H7 (cell line): Measurements from ENCODE around the gene ERBB4. TPM values are rescaled to one million over a fixed set of nuclear protein-coding genes. Genes with fewer than 3 reads are reported as not detected.

Source experiments
- DNase-seq: peaks from one replicate; pipeline ENCODE4 v3.0.0; 2012
- H3K27me3 ChIP-seq: 2 replicates; pipeline ENCODE4 v1.6.0; 2011; ENCODE audit warnings: mild to moderate bottlenecking, low read length; ENCODE audit not compliant: control insufficient read depth, insufficient read depth
- H3K36me3 ChIP-seq: replicated peaks from 2 replicates; pipeline ENCODE4 v1.5.1; 2011; ENCODE audit warnings: low read length; ENCODE audit not compliant: control insufficient read depth, insufficient read depth
- H3K4me3 ChIP-seq: 2 replicates; pipeline ENCODE4 v1.5.1; 2011; ENCODE audit warnings: low read depth, mild to moderate bottlenecking, control low read depth, low read length, moderate library complexity; ENCODE audit not compliant: insufficient read depth
- total RNA-seq: library from RNA; depleted of rRNA; stranded (reverse); fragments of >200 nt; shearing (Covaris generic); gene quantifications from 2 replicates; pipeline ENCODE4 v1.2.3, GENCODE V29; 2014

The ERBB4 gene
- total RNA-seq, 1 experiment from 2014 or later: 5.7 TPM

DNA sequence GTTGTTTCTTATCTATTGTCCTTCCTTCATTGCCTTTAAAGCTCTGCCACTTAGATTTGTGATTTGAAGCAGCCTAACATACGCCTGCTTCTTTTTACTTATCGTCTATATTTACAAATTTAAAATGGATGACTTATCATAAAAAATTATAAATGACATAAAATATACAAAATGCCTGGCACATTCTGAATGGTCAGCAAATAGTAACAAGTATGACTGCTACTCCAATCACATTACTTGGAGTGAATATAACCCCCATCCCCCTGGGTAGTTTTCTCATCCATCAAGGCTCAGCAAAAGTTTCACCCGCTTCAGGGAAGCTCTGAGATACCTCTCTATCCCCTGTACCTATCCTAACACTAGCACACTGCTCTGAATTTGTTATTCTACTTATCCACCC, 708.9 kb downstream of the ERBB4 start:
- Histone ChIP-seq H3K27me3 (no peaks in the 10 kb centered on the region), H3K36me3 (no peaks in the 10 kb centered on the region), H3K4me3 (no peak overlapping the region)
- DNase-seq: no peak

- no peaks in the 10 kb centered on the region for H3K27me3 ChIP-seq
- no peak overlapping the region for H3K4me3 ChIP-seq
- DNase-seq: no peak
- H3K36me3 ChIP-seq: no peaks in the 10 kb centered on the region
Observed at GRCh38 chr2:211823886-211824479, 714.6 kb downstream of the ERBB4 start.

DNA sequence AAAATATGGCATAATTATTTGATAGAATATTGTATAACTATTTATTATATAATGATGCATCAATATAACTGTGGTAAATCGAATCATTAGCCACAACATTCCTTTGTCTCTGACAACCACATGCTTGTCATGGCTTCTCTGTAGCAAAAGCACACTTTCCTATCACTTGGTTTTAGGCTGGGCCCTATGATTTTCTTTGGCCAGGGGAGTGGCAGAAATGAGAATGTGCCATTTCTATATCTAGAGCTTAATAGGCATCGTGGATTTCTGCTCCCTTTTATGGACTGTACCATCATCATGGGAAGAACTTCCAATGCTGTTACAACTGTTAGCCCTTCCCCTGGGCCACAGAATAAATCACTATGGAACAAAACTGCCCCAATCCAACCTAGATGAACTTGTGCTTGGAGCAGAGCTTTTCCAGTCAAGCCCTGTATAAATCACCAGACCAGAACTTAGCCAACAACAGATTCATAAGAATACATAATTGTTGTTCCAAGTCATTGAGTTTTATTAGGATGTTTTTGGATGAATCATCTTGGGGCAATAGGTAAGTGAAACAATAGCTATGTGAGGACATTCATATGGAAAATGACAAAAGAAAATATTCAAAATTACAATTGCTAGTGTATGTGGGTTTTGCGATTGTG, 715.8 kb downstream of the ERBB4 start:
- no peak for DNase-seq
- Histone ChIP-seq H3K27me3 (no peaks in the 10 kb centered on the region), H3K4me3 (no peak overlapping the region), H3K36me3 (no peaks in the 10 kb centered on the region)

DNA sequence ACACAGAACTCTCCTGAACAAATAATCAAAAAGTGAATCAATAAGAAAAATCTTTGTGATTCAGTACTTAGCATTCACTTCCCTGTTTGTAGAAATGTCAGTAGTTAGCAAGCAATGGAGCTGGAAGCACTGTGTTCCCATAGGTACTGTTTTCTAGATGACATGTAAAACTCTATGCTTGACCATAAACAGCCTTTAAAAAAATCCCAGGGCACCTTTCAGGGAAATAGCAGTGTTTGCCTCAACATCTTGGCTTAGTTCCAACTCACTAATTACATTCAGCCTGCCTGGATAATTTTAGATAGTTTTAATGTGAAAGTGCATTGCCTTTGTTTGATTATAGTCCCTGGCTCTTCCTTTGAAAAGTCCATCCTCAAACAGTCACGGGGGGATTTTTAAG, 721.8 kb downstream of the ERBB4 start:
- no peaks in the 10 kb centered on the region for H3K27me3 ChIP-seq
- H3K36me3 ChIP-seq: no peaks in the 10 kb centered on the region
- DNase-seq: no peak
- H3K4me3 ChIP-seq: no peak overlapping the region

GRCh38 chr2:211812587-211812986, 726.0 kb downstream of the ERBB4 start:
- Histone ChIP-seq H3K27me3 (no peaks in the 10 kb centered on the region), H3K36me3 (no peaks in the 10 kb centered on the region), H3K4me3 (no peak overlapping the region)
- no peak for DNase-seq

DNA sequence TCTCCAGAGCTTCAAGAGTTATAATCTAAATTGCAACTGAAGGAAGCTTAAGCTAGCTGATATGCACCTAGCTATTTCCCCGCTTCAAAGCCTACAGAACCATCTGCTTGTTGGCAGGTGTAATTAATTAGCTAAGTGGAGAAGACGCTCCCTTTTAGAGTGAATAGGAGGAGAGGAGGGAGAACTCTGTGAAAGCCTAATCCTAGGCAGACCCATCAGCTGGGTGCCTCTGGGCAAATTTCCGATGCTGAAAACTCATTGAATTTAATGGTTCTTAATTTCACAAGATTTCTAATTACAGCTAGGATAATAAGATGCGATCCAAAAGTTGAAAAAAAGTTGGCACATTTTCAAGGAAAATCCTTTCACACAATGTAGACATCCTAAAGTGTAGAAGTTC, 735.9 kb downstream of the ERBB4 start:
- no peak for DNase-seq
- H3K4me3 ChIP-seq: no peak overlapping the region
- no peaks in the 10 kb centered on the region for H3K36me3 ChIP-seq
- H3K27me3 ChIP-seq: no peaks in the 10 kb centered on the region

- no peak overlapping the region for H3K4me3 ChIP-seq
- no peak for DNase-seq
- H3K36me3 ChIP-seq: no peaks in the 10 kb centered on the region
- no peaks in the 10 kb centered on the region for H3K27me3 ChIP-seq
Observed at GRCh38 chr2:211800001-211800400, 738.6 kb downstream of the ERBB4 start.

DNA sequence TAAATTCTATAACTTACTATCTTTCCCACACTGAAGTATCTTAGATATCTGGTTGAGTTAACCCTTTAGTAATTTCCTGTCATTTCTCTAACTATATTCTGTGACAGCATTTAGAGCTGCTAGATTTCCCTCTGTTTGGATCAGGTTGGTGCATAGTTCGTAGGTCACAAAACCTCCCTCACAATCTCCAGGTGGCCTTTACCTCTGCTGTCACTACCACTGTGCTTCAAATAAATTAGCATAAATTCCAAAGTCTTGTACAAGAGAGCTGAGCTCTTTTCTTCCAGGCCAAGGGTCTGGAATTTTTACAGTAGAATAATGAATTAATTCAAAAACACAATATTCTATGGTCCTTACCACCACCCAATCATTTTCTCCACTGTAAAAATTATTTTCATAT, 739.7 kb downstream of the ERBB4 start:
- peak; percentile 25 for DNase-seq
- no peaks in the 10 kb centered on the region for H3K36me3 ChIP-seq
- H3K4me3 ChIP-seq: no peak overlapping the region
- no peaks in the 10 kb centered on the region for H3K27me3 ChIP-seq

DNA sequence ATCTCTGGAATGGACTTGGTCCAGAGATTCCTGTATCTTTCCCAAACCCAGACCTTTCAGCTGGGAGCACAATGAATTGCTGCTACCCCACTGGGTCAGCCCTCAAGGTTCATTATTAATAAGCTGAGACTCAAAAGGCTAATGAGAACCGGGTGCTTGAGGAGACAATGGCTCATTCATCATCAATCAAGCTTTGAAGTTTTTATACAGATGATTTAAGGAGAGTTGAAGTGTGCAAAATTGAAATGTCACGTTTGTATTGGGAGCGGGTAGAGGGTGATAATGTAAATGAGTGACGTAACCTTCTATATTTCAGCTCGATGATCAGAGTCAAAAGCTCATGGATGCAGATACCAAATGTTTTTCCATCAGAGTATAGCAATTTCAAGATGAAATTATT, 744.9 kb downstream of the ERBB4 start:
- no peaks in the 10 kb centered on the region for H3K36me3 ChIP-seq
- H3K27me3 ChIP-seq: no peaks in the 10 kb centered on the region
- DNase-seq: no peak

DNA sequence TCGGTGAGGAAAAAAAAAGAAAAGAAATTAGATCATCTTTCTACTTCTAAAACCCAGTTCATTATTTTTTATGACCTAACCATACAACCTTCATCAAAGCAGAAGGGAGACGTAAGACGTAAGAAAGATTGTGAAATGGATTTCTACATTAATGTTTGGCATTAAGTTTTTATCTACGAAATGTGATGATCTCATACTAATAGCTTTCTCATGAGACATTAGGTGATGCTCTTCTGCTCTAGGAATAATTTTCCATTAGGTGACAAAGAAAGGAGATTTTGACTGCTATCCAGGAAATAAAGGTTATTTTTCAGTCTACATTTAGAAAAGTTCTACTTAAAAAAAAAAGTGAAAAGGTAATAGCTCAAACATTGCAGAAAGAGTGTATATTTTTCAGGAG, 748.6 kb downstream of the ERBB4 start:
- no peaks in the 10 kb centered on the region for H3K27me3 ChIP-seq
- DNase-seq: no peak
- H3K36me3 ChIP-seq: no peaks in the 10 kb centered on the region
- H3K4me3 ChIP-seq: no peak overlapping the region

More for the DNA sequence above, 744.9 kb downstream of the ERBB4 start:
- H3K4me3 ChIP-seq: no peak overlapping the region

- Histone ChIP-seq H3K4me3 (no peak overlapping the region), H3K36me3 (no peaks in the 10 kb centered on the region), H3K27me3 (no peaks in the 10 kb centered on the region)
- DNase-seq: no peak
Observed at GRCh38 chr2:211766689-211767088, 771.9 kb downstream of the ERBB4 start.

DNA sequence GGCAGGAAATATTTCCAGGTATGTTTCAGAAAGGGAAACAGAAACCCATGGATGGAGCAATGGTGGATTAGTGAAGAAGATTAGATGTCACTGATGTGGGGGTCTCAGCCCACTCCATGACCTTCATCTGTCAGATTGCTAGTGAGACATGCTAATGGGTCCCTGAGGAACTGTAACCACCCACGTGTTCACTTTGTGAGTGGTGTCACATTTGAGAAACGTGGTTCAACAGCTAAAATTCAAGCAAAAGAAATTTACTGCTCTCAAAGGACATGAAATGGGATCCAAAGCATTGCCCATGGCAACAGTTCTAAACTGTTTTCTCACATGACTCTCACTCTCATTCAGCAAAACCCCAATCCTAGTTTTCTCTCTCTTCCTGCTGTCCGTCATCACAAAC, 776.1 kb downstream of the ERBB4 start:
- no peaks in the 10 kb centered on the region for H3K27me3 ChIP-seq
- DNase-seq: no peak
- no peaks in the 10 kb centered on the region for H3K36me3 ChIP-seq
- H3K4me3 ChIP-seq: no peak overlapping the region

GRCh38 chr2:211760103-211760502, 778.5 kb downstream of the ERBB4 start:
- DNase-seq: no peak
- Histone ChIP-seq H3K4me3 (no peak overlapping the region), H3K36me3 (no peaks in the 10 kb centered on the region), H3K27me3 (no peaks in the 10 kb centered on the region)

DNA sequence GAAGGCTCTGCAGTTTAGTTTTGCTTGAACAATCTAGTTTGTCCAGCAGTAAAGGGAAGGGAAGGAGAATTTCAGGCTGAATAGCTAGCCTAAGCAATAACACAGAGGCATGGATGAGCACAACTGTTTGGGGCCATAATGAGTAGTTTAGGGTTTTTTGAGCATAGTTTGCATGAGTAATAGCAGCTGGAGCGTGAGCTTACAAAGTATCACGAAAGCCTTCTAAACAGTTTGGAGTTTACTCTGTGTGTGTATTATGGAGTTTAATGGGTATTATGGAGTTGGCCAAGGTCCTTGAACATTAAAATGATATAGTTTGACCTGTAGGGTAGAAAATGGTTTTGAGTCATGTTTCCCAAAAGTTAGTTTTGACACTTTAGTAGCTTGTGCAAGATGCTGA, 782.3 kb downstream of the ERBB4 start:
- DNase-seq: no peak
- Histone ChIP-seq H3K4me3 (no peak overlapping the region), H3K27me3 (no peaks in the 10 kb centered on the region), H3K36me3 (no peaks in the 10 kb centered on the region)

DNA sequence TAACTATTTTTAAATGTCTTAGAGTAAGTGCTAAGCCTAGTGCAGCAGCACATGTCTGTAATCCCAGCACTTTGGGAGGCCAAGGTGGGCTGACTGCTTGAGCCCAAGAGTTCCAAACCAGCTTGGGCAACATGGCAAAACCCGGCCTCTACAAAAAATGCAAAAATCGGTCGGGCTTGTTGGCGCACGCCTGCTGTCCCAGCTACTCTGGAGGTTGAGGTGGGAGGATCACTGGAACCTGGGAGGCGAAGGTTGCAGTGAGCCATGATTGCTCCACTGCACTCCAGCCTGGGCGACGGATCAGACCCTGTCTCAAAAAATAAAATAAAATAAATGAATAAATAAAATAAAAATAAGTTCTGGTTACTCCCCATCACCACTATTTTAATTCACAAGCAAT, 783.4 kb downstream of the ERBB4 start:
- DNase-seq: no peak
- no peak overlapping the region for H3K4me3 ChIP-seq
- H3K27me3 ChIP-seq: no peaks in the 10 kb centered on the region
- H3K36me3 ChIP-seq: no peaks in the 10 kb centered on the region

DNA sequence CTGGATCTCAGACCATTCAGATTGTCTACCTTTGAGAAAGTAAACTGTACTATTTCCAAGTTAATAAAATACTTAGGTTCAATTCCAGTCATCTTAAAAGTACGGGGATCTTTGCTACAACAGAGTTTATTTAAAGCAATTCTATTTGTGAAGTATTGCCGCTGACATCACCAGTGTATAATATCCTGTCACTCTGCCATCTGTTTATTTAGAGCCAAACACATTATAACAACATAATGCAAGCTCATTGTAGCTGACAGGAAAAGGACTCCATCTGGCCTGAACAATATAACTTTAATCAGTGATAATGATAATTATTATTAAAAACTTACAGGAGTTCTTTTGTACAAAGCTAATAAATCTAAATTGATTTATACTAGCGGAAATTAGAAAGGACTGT, 786.8 kb downstream of the ERBB4 start:
- H3K27me3 ChIP-seq: no peaks in the 10 kb centered on the region
- no peaks in the 10 kb centered on the region for H3K36me3 ChIP-seq
- DNase-seq: no peak

More for the DNA sequence above, 786.8 kb downstream of the ERBB4 start:
- H3K4me3 ChIP-seq: no peak overlapping the region
